Kidney glomerular epithelial cell (primary cell): ENCODE results near the gene FXYD2.

Experiments used
- DNase-seq: peaks from one replicate; lab custom pipeline; 2025; lab: John Stamatoyannopoulos, UW

FXYD2 gene

GRCh38 chr11:117796456-117796871 lies 28.1 kb downstream of the FXYD2 start:
- DNase-seq = no peak

DNA sequence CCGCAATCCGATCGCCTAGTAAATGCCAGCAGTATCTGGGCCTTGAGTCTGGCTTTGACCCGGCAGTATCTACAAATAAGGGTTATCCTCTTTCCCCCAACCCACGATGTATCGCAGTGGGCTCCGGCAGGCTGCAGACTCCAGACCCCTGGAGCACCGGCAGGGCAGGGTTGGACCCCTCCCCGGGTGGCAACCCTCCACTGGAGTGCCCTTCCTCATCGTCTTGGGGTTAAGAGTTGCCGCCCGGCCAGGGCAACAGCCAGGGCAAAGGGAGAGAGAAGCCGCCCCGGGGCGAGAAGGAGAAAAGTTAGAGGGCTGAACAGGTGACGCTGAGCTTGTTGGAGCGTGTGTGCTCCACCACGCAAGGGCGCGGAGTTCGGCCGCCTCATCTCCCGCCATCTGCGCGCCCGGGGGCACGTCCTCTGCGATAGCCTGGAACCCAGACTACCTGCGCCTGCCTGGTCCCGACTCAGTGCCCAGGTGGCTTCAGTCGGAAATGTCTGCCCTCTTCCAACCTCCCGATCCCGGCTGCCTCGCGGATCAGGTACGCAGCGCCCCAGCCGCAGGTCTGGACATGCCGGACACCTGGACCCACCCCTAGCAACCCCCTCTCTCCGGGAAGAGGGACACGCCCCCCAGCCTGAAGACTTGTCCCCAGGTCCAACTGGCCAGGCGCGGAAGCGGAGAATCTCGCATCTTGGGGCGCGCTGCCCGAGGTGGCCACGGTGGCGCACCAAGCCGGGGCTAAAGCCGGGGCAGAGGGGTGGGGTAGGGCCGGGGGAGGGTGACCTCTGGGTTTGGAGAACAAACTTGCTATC lies 28.7 kb downstream of the FXYD2 start:
- DNase-seq = no peak

GRCh38 chr11:117794772-117795629 lies 29.5 kb downstream of the FXYD2 start:
- DNase-seq = no peak

DNA sequence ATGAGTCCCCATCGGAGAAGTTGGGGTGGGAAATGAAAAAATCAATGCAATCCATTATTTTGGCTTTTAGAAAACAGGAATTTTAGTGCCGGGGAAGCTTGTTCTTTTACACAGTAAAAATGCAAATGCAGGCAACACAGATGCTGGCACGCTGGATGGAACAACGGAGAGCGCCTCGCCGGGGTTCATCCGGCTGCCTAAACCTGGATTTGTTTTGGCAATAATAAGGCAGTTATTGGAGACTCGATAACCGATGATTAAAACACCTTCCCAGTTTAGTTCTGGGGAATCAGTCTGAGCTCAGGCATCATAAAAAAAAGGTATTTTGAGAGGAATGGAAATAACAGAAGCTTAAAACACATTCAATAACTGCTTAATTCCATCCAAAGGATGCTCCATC lies 30.4 kb downstream of the FXYD2 start:
- DNase-seq = no peak

GRCh38 chr11:117793583-117793982 lies 31.0 kb downstream of the FXYD2 start:
- no peak for DNase-seq

DNA sequence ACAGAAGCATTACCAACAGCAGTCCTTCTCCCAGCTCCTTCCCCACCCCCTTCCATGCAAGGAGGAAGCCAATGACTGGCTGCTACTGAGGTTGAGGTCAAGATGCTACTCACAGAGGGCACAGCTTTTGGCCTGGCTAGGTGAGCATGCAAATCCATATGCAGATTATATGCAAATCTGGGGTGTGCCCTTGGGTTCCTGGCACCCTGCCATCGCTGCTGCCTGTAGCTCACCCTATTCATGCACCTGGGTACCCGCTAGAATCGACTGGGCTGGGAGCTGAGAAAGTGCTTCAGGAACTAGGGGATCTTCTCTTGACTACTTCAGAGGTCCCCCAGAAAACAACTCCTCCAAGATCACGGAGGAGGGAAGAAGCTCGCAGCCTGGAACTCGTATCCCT lies 31.6 kb downstream of the FXYD2 start:
- no peak for DNase-seq

GRCh38 chr11:117792241-117792640 lies 32.3 kb downstream of the FXYD2 start:
- no peak for DNase-seq

GRCh38 chr11:117790279-117790678 lies 34.3 kb downstream of the FXYD2 start:
- DNase-seq = no peak

DNA sequence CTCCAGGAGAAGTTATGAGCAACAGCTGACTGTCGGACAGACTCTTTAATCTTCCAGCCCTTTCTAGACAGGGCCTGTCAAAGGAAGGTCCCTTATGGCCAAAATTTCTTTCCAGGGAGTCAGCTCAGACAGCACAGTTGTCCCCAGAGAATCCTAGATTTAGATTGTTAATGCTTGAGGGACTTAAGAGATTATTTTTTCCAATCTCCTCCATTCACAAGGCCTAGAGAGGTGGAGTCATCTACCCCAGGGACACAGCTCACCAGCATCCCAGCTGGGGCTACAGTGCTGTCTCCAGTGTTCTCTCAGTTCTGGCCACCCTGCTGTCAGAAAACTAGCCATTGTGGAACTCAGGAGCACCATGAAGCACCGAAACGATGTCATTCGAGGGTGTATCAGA lies 35.3 kb downstream of the FXYD2 start:
- DNase-seq = no peak

DNA sequence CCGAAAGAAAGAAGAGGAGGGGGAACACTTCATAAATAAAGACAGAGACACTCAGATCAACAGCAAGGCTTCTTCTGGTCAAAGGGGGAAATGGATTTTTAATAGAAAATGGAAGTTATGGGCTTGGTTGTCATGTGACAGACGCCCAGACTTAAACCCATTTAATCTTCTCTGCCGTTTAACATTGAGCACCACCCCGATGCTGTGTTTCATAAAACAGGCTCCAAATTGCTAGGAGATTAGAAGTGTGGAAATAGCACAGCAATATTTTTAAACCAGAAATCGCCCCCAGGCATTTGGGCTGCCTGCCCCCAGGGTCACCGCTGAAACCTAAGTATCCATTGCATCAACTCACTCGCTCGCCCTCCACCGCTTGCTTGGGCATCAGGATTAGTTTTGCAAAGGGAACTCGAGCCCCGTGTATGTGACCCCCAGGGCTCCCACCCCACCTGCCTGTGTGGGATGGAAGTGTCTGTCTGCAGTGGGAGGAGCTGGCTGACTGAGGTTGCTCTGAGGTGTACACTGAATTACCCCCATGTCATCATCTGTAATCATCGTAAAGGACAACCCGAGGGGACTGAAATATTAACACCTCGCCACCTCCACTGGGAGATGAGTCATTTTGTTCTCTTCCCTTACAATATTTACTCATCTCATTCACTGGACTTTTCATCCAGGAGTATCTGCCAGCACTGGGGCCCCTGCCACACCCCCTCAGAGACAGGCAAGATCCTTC lies 38.2 kb downstream of the FXYD2 start:
- no peak for DNase-seq

- DNase-seq = no peak
These were observed 42.4 kb downstream of the FXYD2 start for GRCh38 chr11:117782101-117782500.

DNA sequence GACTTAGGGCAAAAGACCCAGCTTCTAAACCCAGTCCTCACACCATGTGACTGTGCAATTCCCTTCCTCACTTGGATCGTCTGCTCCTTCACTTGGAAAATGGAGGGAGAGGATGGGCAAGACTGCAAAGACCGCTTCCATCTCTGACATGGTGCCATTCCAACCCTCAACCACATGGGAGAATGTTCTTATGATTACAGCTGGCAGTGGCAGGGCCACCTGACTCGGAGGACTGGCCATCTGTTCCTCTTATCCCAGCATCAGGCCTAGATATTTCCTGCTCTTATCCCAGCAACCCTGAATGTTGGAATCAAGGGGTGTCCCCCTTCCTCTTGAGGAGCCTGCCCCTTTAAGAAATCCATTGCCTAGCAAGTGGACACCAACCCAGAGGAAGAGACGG lies 42.9 kb downstream of the FXYD2 start:
- DNase-seq = no peak

DNA sequence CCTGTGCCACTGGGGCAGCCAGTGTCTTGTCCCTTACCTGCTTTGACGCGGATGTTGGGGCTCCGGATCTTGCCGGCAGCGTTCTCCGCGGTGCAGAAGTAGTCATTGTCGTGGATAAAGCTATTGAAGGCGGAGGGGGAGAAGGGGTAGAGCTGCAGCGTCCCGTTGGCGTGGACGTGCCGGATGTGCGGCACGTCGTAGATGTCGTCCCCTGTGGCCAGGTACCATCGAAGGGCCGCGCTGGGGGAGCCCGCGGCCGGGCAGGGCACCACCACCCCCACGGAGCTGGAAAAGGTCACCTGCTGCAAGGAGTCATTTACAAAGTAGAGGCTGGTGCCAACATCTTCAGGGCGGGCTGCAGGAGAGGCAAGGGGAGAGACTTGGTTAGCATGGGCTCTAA lies 44.1 kb downstream of the FXYD2 start:
- no peak for DNase-seq

DNA sequence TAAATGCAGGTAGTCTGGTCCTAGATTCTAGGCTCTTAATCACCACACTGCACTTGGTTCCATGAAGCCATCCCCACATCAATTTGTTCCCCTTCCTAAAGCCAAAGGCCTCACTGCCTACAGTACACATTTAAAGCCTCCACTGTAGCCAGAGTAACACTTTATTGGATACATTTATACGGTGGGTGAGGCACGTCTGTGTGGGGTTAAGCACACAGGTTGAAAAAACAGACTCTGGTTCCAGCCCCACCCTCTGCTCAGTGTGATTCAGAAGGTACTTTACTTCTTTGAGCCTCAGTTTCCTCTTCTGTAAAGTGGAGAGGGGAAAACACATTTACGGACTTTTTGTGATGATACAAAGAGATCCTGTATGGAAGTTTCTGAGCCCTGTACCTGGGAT lies 50.0 kb downstream of the FXYD2 start:
- no peak for DNase-seq

- DNase-seq = no peak
These were observed 52.2 kb downstream of the FXYD2 start for GRCh38 chr11:117772360-117772759.

- no peak for DNase-seq
These were observed 52.7 kb downstream of the FXYD2 start for GRCh38 chr11:117771841-117772240.

- DNase-seq = no peak
These were observed 53.3 kb downstream of the FXYD2 start for GRCh38 chr11:117771197-117771596.

GRCh38 chr11:117770061-117770460 lies 54.5 kb downstream of the FXYD2 start:
- no peak for DNase-seq
